Prostate gland (tissue), 2 donors: ENCODE data around the gene FBP1.

Experiments
- POLR2A ChIP-seq: fragments of 450-650 bp; IDR thresholded peaks from one replicate; pipeline ENCODE4 v1.6.1; 2016; ENCODE audit warnings: antibody characterized with exemption, mild to moderate bottlenecking
- TF ChIP-seq, protein P1 (sequence below), 4 experiments: fragments of 200-600 bp in 2 of 4; fragments of 450-650 bp in 2 of 4; sonication (generic) in 2 of 4; IDR thresholded peaks; 1 replicate in 3 of 4; 2 replicates in 1 of 4; pipeline ENCODE4 v1.5.1; 2016 to 2019; ENCODE audit warnings: antibody characterized with exemption in 4 of 4, mild to moderate bottlenecking in 2 of 4, moderate library complexity in 2 of 4

DNA sequence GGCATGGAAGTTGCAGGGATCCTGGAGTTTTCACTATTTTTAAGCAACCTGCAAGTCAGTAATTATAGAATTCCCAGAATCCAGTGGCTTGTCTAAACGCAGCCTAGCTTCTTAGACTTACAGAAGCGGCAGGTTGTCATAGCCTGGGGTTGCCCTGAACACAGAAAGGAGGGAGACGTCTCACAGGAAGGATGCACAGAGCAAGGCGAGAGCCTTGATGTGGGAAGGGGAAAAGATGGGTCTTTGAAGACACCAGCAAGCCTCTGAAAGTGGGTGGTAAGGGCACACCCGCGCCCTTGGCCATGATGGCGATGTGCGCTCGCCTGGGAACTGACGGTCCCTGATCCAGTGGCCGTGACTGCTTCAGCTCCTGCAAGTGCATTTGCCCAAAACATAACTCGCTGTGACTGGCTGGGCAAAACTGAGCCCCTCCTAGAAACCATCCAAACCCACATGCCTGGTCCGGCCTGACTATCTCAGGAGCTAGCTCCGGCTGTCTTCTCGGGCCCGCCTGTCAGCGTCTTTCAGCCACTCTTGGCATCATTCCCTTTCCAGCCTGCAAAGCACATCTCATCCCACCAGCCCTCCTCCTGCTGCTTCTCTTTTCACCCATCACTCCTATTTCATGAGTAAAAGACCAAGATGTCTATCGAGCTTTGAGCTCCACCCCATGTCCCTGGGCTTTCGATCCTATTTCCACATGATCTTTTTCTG, 17.1 kb downstream of the FBP1 start:
- TF ChIP-seq, protein P1, sequence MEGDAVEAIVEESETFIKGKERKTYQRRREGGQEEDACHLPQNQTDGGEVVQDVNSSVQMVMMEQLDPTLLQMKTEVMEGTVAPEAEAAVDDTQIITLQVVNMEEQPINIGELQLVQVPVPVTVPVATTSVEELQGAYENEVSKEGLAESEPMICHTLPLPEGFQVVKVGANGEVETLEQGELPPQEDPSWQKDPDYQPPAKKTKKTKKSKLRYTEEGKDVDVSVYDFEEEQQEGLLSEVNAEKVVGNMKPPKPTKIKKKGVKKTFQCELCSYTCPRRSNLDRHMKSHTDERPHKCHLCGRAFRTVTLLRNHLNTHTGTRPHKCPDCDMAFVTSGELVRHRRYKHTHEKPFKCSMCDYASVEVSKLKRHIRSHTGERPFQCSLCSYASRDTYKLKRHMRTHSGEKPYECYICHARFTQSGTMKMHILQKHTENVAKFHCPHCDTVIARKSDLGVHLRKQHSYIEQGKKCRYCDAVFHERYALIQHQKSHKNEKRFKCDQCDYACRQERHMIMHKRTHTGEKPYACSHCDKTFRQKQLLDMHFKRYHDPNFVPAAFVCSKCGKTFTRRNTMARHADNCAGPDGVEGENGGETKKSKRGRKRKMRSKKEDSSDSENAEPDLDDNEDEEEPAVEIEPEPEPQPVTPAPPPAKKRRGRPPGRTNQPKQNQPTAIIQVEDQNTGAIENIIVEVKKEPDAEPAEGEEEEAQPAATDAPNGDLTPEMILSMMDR (IDR thresholded peaks at IDR 0.05) = no peak
- no peak for TF ChIP-seq POLR2A
